HCT116 (cell line): Measurements from ENCODE around the gene CTCF. TPM values are rescaled to one million over a fixed set of nuclear protein-coding genes. Genes with fewer than 3 reads are reported as not detected.

Experiments used
- ATAC-seq: fragments of 200-7000 bp; cut with Tn5 transposase; 2 replicates; pipeline ENCODE4 v1.9.1; 2020; ENCODE audit warnings: mild to moderate bottlenecking, moderate library complexity
- BruUV-seq: library from RNA; stranded (reverse); fragments of 400-500 nt; replicated peaks from 2 replicates; lab custom pipeline; 2021; lab: Mats Ljungman, UMichigan
- CTCF ChIA-PET: fragments of 300-600 bp; sonication (Branson Sonifier 250); formaldehyde crosslinking; loops from one replicate; lab custom pipeline; 2021; ENCODE audit warnings: antibody characterized with exemption; lab: Charles Lee
- POLR2A ChIA-PET: fragments of 300-600, 350-600 bp; sonication (Branson Sonifier 250); formaldehyde crosslinking; loops from one replicate; lab custom pipeline; 2021; ENCODE audit warnings: antibody characterized with exemption; lab: Charles Lee
- RAD21 ChIA-PET, 2 experiments: fragments of 300-600 bp; sonication (Branson Sonifier 250); formaldehyde crosslinking; loops; one replicate each; lab custom pipeline; 2023; ENCODE audit warnings: low total read pairs in 2 of 2; ENCODE audit not compliant: uncharacterized antibody in 2 of 2, unreplicated experiment in 2 of 2, low non-redundant PET in 1 of 2; lab: Charles Lee
- DNase-seq: peaks from one replicate; pipeline ENCODE4 v3.0.0-alpha.2; 2010; ENCODE audit warnings: low read depth, low spot score
- H2AFZ ChIP-seq: fragments of 200-600 bp; shearing (Covaris generic), sonication (generic); 2 replicates; pipeline ENCODE4 v1.6.1; 2017; ENCODE audit warnings: low read depth, mixed run types, mixed read lengths, antibody characterized with exemption, low read length; ENCODE audit not compliant: poor library complexity, severe bottlenecking
- H3K27ac ChIP-seq: 2 replicates; pipeline ENCODE4 v1.5.1; 2012; ENCODE audit warnings: low read depth, low read length
- H3K27me3 ChIP-seq: fragments of 200-600 bp; sonication (generic); 2 replicates; pipeline ENCODE4 v1.6.1; 2016; ENCODE audit warnings: mixed run types, low read length, mixed read lengths; ENCODE audit not compliant: insufficient read depth
- H3K36me3 ChIP-seq, 2 experiments: fragments of 200-500 bp in 1 of 2; fragments of 200-600 bp in 1 of 2; sonication (Bioruptor generic) in 1 of 2; sonication (generic) in 1 of 2; 2 replicates each; pipeline versions ENCODE4 v1.5.1 to v1.6.1; 2014 to 2016; ENCODE audit warnings: low read length in 2 of 2, inconsistent platforms in 1 of 2, mixed read lengths in 1 of 2, mixed run types in 1 of 2; ENCODE audit not compliant: insufficient read depth in 2 of 2, control insufficient read depth in 1 of 2
- H3K4me1 ChIP-seq, 2 experiments: fragments of 200-600 bp in 1 of 2; sonication (generic) in 1 of 2; 2 replicates each; pipeline versions ENCODE4 v1.5.1 to v1.6.1; 2012 to 2017; ENCODE audit warnings: low read length in 2 of 2, inconsistent platforms in 1 of 2, mild to moderate bottlenecking in 1 of 2, mixed read lengths in 1 of 2, mixed run types in 1 of 2, moderate library complexity in 1 of 2; ENCODE audit not compliant: insufficient read depth in 2 of 2, control insufficient read depth in 1 of 2
- H3K4me2 ChIP-seq: fragments of 200-600 bp; sonication (generic); 2 replicates; pipeline ENCODE4 v1.6.1; 2017; ENCODE audit warnings: mixed run types, low read length, mixed read lengths
- H3K4me3 ChIP-seq, 2 experiments: fragments of 200-600 bp in 1 of 2; sonication (generic) in 1 of 2; replicated peaks in 1 of 2; 2 replicates each; pipeline ENCODE4 v1.5.1; 2011 to 2016; ENCODE audit warnings: low read length in 2 of 2, control low read depth in 1 of 2, low read depth in 1 of 2, mild to moderate bottlenecking in 1 of 2, mixed read lengths in 1 of 2, mixed run types in 1 of 2
- H3K79me2 ChIP-seq: fragments of 200-600 bp; sonication (generic); 2 replicates; pipeline ENCODE4 v1.6.1; 2017; ENCODE audit warnings: mild to moderate bottlenecking, mixed run types, low read length, moderate library complexity, mixed read lengths; ENCODE audit not compliant: insufficient read depth
- H3K9ac ChIP-seq: fragments of 200-600 bp; sonication (generic); 2 replicates; pipeline ENCODE4 v1.6.1; 2016; ENCODE audit warnings: low read length, mixed read lengths
- H3K9me2 ChIP-seq: fragments of 200-600 bp; sonication (generic), shearing (Covaris generic); 2 replicates; pipeline ENCODE4 v1.6.1; 2017; ENCODE audit warnings: mixed run types, mild to moderate bottlenecking, moderate library complexity; ENCODE audit not compliant: insufficient read depth
- H3K9me3 ChIP-seq, 2 experiments: fragments of 200-500 bp in 1 of 2; fragments of 200-600 bp in 1 of 2; sonication (Bioruptor generic) in 1 of 2; sonication (generic) in 1 of 2; 2 replicates each; pipeline ENCODE4 v1.6.1; 2014 to 2017; ENCODE audit warnings: low read length in 2 of 2, mixed read lengths in 2 of 2, inconsistent platforms in 1 of 2, low read depth in 1 of 2, mild to moderate bottlenecking in 1 of 2, mixed run types in 1 of 2, moderate library complexity in 1 of 2; ENCODE audit not compliant: control insufficient read depth in 1 of 2, insufficient read depth in 1 of 2
- H4K20me1 ChIP-seq: fragments of 200-600 bp; sonication (generic), shearing (Covaris generic); 2 replicates; pipeline ENCODE4 v1.6.1; 2017; ENCODE audit warnings: mixed run types, mild to moderate bottlenecking, moderate library complexity; ENCODE audit not compliant: insufficient read depth
- ATF3 ChIP-seq: IDR thresholded peaks from 2 replicates; pipeline ENCODE4 v1.6.1; 2012
- CBX3 ChIP-seq: IDR thresholded peaks from 2 replicates; pipeline ENCODE4 v1.6.1; 2012; ENCODE audit warnings: low read depth
- CEBPB ChIP-seq: IDR thresholded peaks from 2 replicates; pipeline ENCODE4 v1.6.1; 2012; ENCODE audit warnings: low read depth
- CTCF ChIP-seq, 3 experiments: fragments of 200-600 bp in 1 of 3; sonication (generic) in 1 of 3; IDR thresholded peaks in 2 of 3; conservative IDR thresholded peaks in 1 of 3; 2 replicates each; pipeline ENCODE4 v1.5.1; 2012 to 2017; ENCODE audit warnings: low read depth in 2 of 3, low read length in 2 of 3, antibody characterized with exemption in 1 of 3, borderline replicate concordance in 1 of 3, control low read depth in 1 of 3, mild to moderate bottlenecking in 1 of 3, mixed read lengths in 1 of 3, mixed run types in 1 of 3, moderate library complexity in 1 of 3; ENCODE audit not compliant: insufficient read depth in 1 of 3
- EGR1 ChIP-seq: IDR thresholded peaks from 2 replicates; pipeline ENCODE4 v1.6.1; 2012; ENCODE audit warnings: low read depth
- ELF1 ChIP-seq: IDR thresholded peaks from 2 replicates; pipeline ENCODE4 v1.6.1; 2012; ENCODE audit warnings: low read depth, borderline replicate concordance
- EZH2 ChIP-seq: fragments of 200-600 bp; sonication (generic); IDR thresholded peaks from 2 replicates; pipeline ENCODE4 v1.6.1; 2017; ENCODE audit warnings: antibody characterized with exemption, mixed run types
- EZH2phosphoT487 ChIP-seq: fragments of 200-600 bp; IDR thresholded peaks from 2 replicates; pipeline ENCODE4 v1.6.1; 2018; ENCODE audit warnings: antibody characterized with exemption, borderline replicate concordance
- JUND ChIP-seq: IDR thresholded peaks from 2 replicates; pipeline ENCODE4 v1.6.1; 2012
- MAX ChIP-seq: IDR thresholded peaks from 2 replicates; pipeline ENCODE4 v1.6.1; 2012
- POLR2A ChIP-seq: IDR thresholded peaks from 2 replicates; pipeline ENCODE4 v1.7.0; 2011; ENCODE audit warnings: borderline replicate concordance; ENCODE audit not compliant: insufficient read depth, insufficient read length; ENCODE audit errors: extremely low read depth
- POLR2AphosphoS5 ChIP-seq: IDR thresholded peaks from 2 replicates; pipeline ENCODE4 v1.6.1; 2011; ENCODE audit warnings: mild to moderate bottlenecking, low read depth, low read length, moderate library complexity
- REST ChIP-seq: IDR thresholded peaks from 2 replicates; pipeline ENCODE4 v1.6.1; 2012; ENCODE audit warnings: low read depth
- SP1 ChIP-seq: IDR thresholded peaks from 2 replicates; pipeline ENCODE4 v1.6.1; 2012; ENCODE audit warnings: low read depth
- SRF ChIP-seq: IDR thresholded peaks from 2 replicates; pipeline ENCODE4 v1.6.1; 2012; ENCODE audit warnings: low read depth
- YY1 ChIP-seq: IDR thresholded peaks from 2 replicates; pipeline ENCODE4 v1.6.1; 2011; ENCODE audit warnings: low read length, low read depth, moderate library complexity, mild to moderate bottlenecking; ENCODE audit not compliant: insufficient replicate concordance; ENCODE audit errors: extremely low read depth
- ZBTB33 ChIP-seq: IDR thresholded peaks from 2 replicates; pipeline ENCODE4 v1.6.1; 2011; ENCODE audit warnings: mild to moderate bottlenecking, low read length, moderate library complexity; ENCODE audit not compliant: insufficient replicate concordance; ENCODE audit errors: extremely low read depth
- intact Hi-C: fragments of 100-400 bp; cut with micrococcal nuclease; formaldehyde crosslinking; loops from 2 replicates; pipeline ENCODE4 v1.10.0; 2022
- total RNA-seq: library from RNA; stranded (reverse); gene quantifications from one replicate; pipeline ENCODE4 v1.2.1, GENCODE V29; 2021; ENCODE audit not compliant: unreplicated experiment

The CTCF gene
- total RNA-seq, 1 experiment from 2014 or later: 48.3 TPM

DNA sequence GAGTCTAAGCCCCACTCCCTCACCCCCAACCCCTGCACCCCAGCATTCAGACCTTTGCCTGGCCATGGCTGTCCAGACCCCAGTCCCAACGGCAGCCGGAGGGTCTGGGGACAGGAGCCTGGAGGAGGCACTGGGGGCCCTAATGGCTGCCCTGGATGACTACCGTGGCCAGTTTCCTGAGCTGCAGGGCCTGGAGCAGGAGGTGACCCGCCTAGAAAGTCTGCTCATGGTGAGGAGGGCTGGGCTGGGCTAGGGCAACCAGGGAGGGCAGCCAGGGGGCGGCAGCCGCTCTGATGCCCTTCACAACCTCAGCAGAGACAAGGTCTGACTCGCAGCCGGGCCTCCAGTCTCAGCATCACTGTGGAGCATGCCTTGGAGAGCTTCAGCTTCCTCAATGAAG is 19.3 kb upstream of the CTCF start:
- BruUV-seq: no TSS peak
- H3K27ac ChIP-seq: no peak overlapping the region
- no peak overlapping the region for H3K9ac ChIP-seq
- ChIA-PET RAD21 (no interaction called here), CTCF (no interaction called here), POLR2A (no interaction called here)
- peaks cover 0 to 20% of the 10 kb centered on the region in 2 experiments; a peak in 2 of 4 replicates for H3K4me1 ChIP-seq
- H2AFZ ChIP-seq: no peak overlapping the region
- intact Hi-C loops: no loop called here
- H3K79me2 ChIP-seq: no peaks in the 10 kb centered on the region
- no peaks in the 10 kb centered on the region for H3K9me3 ChIP-seq
- H3K27me3 ChIP-seq: no peaks in the 10 kb centered on the region
- TF ChIP-seq EGR1 (no peak), ATF3 (no peak), EZH2 (no peak), ELF1 (no peak), JUND (no peak), CEBPB (no peak), SP1 (no peak), EZH2phosphoT487 (no peak), CBX3 (no peak), POLR2AphosphoS5 (no peak), CTCF (IDR thresholded peaks at IDR 0.05 in 2 of 3, conservative IDR thresholded peaks at IDR 0.05 in 1 of 3; ENCODE audit: borderline replicate concordance in 1 of 3, insufficient read depth in 1 of 3, low read depth in 2 of 3, low read length in 2 of 3) (no peak), REST (no peak), MAX (no peak), YY1 (no peak), ZBTB33 (no peak), SRF (no peak), POLR2A (no peak)
- H3K36me3 ChIP-seq: peaks cover 7 to 23% of the 10 kb centered on the region in 2 experiments
- H3K4me2 ChIP-seq: no peak overlapping the region
- H4K20me1 ChIP-seq: no peaks in the 10 kb centered on the region
- ATAC-seq: no peak
- H3K4me3 ChIP-seq: no peak overlapping the region
- no peak for DNase-seq
- H3K9me2 ChIP-seq: no peaks in the 10 kb centered on the region
